Measurements from ENCODE around the gene RFC5. TPM values are rescaled to one million over a fixed set of nuclear protein-coding genes. Genes with fewer than 3 reads are reported as not detected.
A peak's percentile ranks its signal among the peaks of the same experiment; 100 is the strongest.

Gene RFC5
- total and polyA plus RNA-seq, 2 of the 4 experiments (the other 2 are of a cell fraction): 14.7 to 20.1 TPM

DNA sequence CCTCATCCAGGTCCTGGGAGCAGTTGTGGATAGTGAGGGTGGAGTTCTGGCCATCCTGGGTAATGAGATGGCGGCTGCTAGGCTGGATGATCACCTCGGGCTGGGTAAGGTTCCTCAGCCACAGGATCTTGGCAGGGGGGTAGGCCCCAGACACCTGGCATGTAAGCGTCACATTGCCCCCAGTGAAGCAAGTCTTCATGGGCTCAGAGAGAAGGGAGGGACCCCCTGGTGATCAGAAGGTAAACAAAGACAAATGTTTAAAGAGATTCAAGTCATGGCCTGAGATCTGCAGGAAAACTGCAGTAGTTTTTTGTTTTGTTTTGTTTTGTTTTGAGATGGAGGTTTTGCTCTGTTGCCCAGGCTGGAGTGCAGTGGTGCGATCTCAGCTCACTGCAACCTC is 57.3 kb downstream of the RFC5 start:
- dilution Hi-C loops (cut with HindIII; ENCODE audit: low sequenced_read_pairs, unreplicated experiment): no loop called here
- no TSS peak for BruUV-seq (replicated peaks)
- Histone ChIP-seq H2BK20ac (ENCODE audit: low read depth, low read length) (no peak overlapping the region), H3K36me3 (ENCODE audit: control insufficient read depth, insufficient read depth, low read length) (peaks cover 9% of the 10 kb centered on the region), H3K14ac (replicated peaks; ENCODE audit: low read depth, low read length) (no peak overlapping the region), H3K27ac (ENCODE audit: insufficient read depth, low read length) (no peak overlapping the region), H3K4me3 (ENCODE audit: insufficient read depth, low read depth, low read length) (no peak overlapping the region), H2AK5ac (ENCODE audit: low read depth, low read length) (no peak overlapping the region), H3K27me3 (ENCODE audit: control insufficient read depth, insufficient read depth, low read length) (no peaks in the 10 kb centered on the region), H3K56ac (ENCODE audit: extremely low read depth, insufficient read depth, low read length) (no peak overlapping the region), H2BK5ac (ENCODE audit: low read depth, low read length, poor library complexity, severe bottlenecking) (peak overlapping the region; percentile 19), H3K9me3 (ENCODE audit: control insufficient read depth, insufficient read depth, low read length) (peaks cover 3% of the 10 kb centered on the region; the same call in 1 of the 2 replicates), H3K79me1 (ENCODE audit: low read depth in 1 of 2, low read length in 2 of 2) (no peaks in the 10 kb centered on the region), H3K23ac (ENCODE audit: low read depth, low read length) (no peak overlapping the region), H3K4me1 (ENCODE audit: control insufficient read depth, insufficient read depth, low read length) (no peaks in the 10 kb centered on the region), H2BK15ac (ENCODE audit: low read depth, low read length) (no peak overlapping the region), H3K9me1 (ENCODE audit: insufficient read depth, low read length) (0 out of 2 replicates have a peak, but pooled peaks cover 4% of the 10 kb centered on the region), H4K5ac (ENCODE audit: low read depth, low read length) (no peak overlapping the region), H2BK120ac (ENCODE audit: low read depth, low read length) (no peak overlapping the region), H3K4me2 (ENCODE audit: low read depth, low read length) (no peak overlapping the region), H2AK9ac (replicated peaks; ENCODE audit: low read depth, low read length, poor library complexity) (no peak overlapping the region), H3K9ac (ENCODE audit: low read depth, low read length) (no peak overlapping the region), H3K18ac (ENCODE audit: low read depth, low read length) (no peak overlapping the region), H4K20me1 (ENCODE audit: insufficient read depth, low read length) (no peaks in the 10 kb centered on the region), H4K91ac (ENCODE audit: insufficient read depth, low read depth, low read length) (no peak overlapping the region), H3K4ac (ENCODE audit: low read depth, low read length) (no peak overlapping the region), H2AFZ (replicated peaks; ENCODE audit: low read length, poor library complexity) (peak overlapping the region; percentile 43), H4K8ac (ENCODE audit: low read depth in 2 of 2, low read length in 2 of 2) (no peak overlapping the region)
- whole genome bisulfite sequencing, 2 experiments (ENCODE audit: extremely low coverage in 2 of 2, insufficient read length in 1 of 2): 100% methylated on average over 1 of the region's 4 CpGs; no CpG with 5 or more reads in 1 of the 2 experiments
- no peak for TF ChIP-seq NFE2L2 (IDR thresholded peaks at IDR 0.05; ENCODE audit: low read depth, low read length)
- no peak for TF ChIP-seq RFX5 (IDR thresholded peaks at IDR 0.05; ENCODE audit: low read depth, low read length)
- no peak for TF ChIP-seq FOS (IDR thresholded peaks at IDR 0.05; ENCODE audit: low read depth, low read length)
- no peak for TF ChIP-seq RAD21 (IDR thresholded peaks at IDR 0.05; ENCODE audit: low read length)
- TF ChIP-seq CHD1 (IDR thresholded peaks at IDR 0.05; ENCODE audit: low read depth, low read length): no peak
- no peak for TF ChIP-seq BHLHE40 (IDR thresholded peaks at IDR 0.05; ENCODE audit: low read depth, low read length)
- no peak for TF ChIP-seq POLR2A (IDR thresholded peaks at IDR 0.05; ENCODE audit: low read depth, low read length)
- TF ChIP-seq CEBPB (IDR thresholded peaks at IDR 0.05; ENCODE audit: low read depth, low read length): no peak
- TF ChIP-seq MXI1 (IDR thresholded peaks at IDR 0.05; ENCODE audit: borderline replicate concordance, low read depth, low read length): no peak
- TF ChIP-seq, protein P1, sequence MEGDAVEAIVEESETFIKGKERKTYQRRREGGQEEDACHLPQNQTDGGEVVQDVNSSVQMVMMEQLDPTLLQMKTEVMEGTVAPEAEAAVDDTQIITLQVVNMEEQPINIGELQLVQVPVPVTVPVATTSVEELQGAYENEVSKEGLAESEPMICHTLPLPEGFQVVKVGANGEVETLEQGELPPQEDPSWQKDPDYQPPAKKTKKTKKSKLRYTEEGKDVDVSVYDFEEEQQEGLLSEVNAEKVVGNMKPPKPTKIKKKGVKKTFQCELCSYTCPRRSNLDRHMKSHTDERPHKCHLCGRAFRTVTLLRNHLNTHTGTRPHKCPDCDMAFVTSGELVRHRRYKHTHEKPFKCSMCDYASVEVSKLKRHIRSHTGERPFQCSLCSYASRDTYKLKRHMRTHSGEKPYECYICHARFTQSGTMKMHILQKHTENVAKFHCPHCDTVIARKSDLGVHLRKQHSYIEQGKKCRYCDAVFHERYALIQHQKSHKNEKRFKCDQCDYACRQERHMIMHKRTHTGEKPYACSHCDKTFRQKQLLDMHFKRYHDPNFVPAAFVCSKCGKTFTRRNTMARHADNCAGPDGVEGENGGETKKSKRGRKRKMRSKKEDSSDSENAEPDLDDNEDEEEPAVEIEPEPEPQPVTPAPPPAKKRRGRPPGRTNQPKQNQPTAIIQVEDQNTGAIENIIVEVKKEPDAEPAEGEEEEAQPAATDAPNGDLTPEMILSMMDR (conservative IDR thresholded peaks at IDR 0.05; ENCODE audit: low read depth, low read length): no peak
- no peak for TF ChIP-seq RCOR1 (IDR thresholded peaks at IDR 0.05; ENCODE audit: insufficient replicate concordance, low read length)
- TF ChIP-seq, protein P2, sequence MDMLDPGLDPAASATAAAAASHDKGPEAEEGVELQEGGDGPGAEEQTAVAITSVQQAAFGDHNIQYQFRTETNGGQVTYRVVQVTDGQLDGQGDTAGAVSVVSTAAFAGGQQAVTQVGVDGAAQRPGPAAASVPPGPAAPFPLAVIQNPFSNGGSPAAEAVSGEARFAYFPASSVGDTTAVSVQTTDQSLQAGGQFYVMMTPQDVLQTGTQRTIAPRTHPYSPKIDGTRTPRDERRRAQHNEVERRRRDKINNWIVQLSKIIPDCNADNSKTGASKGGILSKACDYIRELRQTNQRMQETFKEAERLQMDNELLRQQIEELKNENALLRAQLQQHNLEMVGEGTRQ (IDR thresholded peaks at IDR 0.05; ENCODE audit: low read depth, low read length): no peak
- TF ChIP-seq MAFK (IDR thresholded peaks at IDR 0.05; ENCODE audit: low read depth, low read length): no peak
- TF ChIP-seq ELK1 (IDR thresholded peaks at IDR 0.05; ENCODE audit: borderline replicate concordance, low read depth, low read length): no peak
- no peak for TF ChIP-seq SMC3 (IDR thresholded peaks at IDR 0.05; ENCODE audit: low read depth, low read length)
- no peak for TF ChIP-seq MAZ (IDR thresholded peaks at IDR 0.05; ENCODE audit: borderline replicate concordance, low read depth, low read length)
- in situ Hi-C loops (cut with MboI; ENCODE audit: low sequenced_read_pairs): no loop called here
- ChIA-PET CTCF (no interaction called here), POLR2A (ENCODE audit: unreplicated experiment) (no interaction called here)
- ATAC-seq (ENCODE audit: low read depth) (no peak), DNase-seq (no peak)
- intact Hi-C loops (cut with micrococcal nuclease): no loop called here
